NCI-H748 treated with DMSO at 0.1 percent for 48 hours (cell line): ENCODE measurements around the gene SAMD1.
"Not testable (repeated sequence)": the region's sequence is repeated elsewhere in the genome, so short reads cannot be mapped to it uniquely, and the experiment has no call there.

Experiments
- DNase-seq: peaks from one replicate; lab custom pipeline; 2025; lab: John Stamatoyannopoulos, UW

Gene SAMD1

DNA sequence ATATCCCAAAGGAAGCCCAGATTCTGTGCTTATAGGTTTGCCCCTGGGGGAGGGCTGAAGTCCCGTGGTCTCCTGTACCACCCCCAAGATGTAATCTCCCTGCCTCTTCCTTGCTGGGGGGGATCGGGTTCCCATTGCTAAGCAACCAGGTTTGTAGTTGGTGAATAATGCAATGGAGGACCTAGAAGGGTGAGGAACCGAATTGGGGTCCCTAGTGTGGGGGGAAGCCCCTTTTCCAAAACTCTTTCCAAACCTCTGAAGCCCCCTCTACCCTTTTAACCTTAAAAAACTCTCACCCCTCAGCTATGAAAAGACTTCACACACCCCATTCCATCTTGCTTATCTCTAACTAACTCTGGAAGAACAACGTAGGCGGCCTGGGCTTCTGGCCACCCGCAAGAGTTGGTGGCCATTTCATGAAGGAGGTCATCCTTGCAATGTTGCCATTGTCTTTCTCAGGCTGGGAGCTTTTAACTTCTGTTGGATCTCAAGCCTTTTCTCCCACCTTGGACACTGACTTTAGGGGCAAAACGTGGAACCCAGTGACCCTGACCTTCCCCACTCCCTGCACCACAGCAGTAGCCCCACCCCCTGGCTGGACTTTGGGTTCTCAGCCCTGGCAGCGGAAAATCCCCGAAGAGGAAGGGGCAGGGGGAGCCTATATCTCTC, 29.3 kb downstream of the SAMD1 start:
- DNase-seq, result no peak

DNA sequence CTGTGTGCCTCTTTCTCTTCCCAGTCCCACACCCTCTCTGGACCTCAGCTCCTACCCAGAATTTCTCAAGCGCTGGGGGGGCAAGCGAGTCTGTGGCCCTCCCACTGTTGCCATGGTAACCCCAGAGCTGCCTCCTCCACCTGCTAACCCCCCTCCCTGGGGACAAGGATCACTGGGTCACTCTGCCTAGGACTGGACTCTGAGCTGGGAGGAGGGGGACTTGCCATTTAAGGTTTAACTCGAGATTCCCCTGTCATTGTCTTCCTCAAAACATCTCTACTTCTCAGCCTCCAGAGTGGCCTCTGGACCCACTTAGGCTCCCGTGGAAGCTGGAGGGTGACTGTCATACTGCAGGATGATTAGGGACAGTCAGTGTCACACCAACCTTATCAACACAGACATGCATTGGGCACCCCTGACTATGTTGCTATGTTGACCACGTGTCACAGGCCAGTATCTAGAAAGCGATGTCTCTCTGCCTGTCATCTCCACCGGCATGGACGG, 30.8 kb downstream of the SAMD1 start:
- no peak for DNase-seq

DNA sequence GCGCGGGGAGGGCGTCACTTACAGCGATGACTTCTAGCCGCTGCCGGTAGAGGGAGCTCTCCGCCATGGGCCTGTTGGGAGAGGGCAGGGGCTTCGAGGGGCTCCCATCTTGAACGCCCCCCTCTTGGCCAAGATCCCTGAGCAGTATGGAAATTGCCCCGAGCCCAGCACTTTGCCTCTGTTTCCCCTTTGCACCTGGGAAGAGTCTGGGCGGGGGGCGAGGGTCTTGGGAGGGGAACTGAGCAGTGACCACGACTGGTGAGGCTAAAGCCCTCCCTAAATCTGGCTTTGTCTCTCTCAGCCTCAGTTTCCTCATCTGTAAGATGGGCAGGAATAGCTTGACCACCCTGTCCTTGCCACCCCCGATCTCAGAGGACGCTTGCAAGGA, 31.5 kb downstream of the SAMD1 start:
- DNase-seq, result no peak

DNA sequence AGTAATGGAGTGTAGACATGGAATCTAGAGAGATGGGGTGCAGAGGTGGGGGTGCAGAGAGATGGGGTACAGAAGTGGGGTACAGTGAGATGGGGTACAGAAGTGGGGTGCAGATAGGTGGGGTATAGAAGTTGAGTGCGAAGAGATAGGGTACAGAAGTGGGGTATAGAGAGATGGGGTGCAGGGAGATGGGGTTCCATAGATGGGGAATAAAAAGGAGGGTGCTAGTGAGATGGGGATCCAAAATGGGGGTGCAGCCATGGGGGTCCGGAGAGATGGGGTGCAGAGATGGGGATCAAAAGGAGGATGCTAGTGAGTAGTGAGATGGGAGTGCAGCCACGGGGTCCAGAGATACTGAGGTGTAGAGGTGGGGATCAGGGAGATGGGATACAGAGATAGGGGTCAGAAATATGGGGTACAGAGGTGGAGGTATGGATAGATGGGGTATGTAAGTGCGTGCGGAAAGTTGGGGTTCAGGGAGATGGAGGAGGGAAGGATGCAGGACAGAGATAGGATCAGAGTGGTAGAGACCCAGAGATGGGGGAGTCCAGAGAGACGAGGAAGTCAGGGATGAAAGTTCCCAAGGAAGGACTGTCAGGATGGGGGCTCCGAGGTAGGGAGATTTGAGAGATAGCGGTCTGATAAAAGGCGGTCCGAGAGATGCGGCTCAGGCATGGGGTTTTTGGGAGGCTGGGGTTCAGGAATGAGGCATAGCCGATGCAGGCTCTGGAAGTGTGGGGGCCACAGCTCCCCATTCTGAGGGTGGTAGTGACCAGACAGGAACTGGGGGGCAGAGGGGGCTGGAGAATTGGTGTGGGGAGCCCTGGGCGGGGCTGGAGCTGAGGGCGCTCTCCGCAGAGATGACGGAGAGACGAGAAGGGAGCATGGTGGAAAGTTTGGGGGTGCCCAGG, 32.1 kb downstream of the SAMD1 start:
- DNase-seq, result no peak

DNA sequence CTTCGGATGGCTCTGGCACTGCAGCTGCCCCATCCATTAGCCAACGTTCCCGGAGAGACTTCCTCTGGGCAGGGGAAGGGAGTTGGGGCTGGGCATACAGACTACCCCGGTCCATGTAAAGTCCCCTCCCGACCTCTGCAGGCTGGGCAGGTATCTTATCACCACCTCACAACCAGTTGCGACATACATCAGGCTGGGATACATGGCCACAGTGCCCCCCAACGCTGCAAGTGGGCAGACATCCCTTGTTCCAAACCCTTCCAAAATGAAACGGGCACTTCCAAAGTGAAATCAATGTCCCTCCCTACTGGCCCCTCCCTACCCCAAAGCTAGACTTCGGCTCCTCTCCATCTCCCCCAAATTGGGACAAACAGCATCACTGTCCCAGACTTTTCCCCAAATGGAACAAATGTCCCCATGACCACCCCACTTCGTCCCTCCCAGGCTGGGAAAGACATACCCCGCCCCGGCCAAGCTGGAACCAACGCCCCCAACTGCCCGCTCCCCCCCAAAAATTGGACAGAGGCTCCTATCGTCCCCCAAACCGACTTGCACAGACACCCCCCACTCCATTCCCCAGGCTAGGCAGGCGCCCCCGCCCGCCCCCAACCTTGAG, 33.7 kb downstream of the SAMD1 start:
- no peak for DNase-seq

DNA sequence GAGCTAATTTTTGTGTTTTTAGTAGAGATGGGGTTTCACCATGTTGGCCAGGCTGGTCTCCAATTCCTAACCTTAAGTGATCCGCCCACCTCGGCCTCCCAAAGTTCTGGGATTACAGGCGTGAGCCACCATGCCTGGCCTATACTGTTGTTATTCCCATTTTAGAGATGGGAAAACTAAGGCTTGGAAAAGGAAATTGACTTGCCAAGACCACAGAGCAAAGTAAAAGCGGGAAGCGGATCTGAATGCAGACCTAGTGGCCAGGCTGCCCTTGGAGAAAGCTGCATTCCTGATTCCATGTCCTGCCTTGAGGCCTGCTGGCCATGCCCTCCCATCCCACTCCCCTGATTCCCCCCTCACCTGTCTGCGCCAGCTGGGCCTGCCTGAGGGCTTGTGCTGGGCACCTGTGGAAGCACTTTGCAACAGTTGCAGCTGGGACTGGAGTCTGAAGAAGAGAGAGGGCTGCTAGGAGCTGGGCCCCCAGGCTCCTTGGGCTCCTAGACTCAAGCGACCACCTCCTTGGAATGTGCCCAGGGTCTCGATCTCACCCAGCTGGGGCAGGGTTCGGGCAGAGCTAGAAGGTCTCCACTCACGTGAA, 34.4 kb downstream of the SAMD1 start:
- no peak for DNase-seq

DNA sequence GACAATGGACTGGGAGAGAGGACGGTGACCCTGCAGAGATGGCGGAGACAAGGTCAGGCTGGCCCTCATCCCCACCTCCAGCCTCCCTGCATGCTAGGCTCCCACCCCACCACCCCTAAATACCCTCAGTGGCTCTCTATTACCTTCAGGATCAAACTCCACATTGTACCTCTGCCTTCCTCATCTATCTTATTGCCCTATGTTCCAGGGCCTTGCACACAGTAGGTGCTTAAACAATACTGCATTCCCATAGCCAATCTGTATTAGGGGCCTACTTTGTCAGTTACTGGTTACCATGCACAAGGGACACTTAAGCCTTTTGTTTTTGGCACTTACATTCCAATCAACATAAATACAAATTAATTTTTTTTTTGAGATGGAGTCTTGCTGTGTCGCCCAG, 35.2 kb downstream of the SAMD1 start:
- DNase-seq, result no peak

DNA sequence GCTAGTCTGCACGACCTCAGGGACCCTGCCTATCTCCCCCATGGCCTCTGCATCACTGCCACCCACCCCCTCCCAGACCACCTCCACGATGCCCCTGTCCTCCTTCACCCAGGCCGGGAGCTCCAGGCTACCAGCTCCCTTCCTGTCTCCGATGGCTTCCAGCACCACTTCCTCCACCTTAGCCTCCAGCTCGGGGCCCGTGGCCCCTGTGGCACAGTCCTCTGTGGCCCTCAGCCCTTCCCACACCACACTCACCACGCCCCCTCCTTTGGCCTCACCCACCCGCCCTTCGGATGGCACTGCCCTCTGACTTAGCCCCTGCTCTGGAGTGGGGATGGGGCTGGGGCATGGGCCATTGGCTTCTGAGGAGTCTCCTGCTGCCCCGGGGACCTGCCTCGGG, 35.8 kb downstream of the SAMD1 start:
- DNase-seq, result no peak

DNA sequence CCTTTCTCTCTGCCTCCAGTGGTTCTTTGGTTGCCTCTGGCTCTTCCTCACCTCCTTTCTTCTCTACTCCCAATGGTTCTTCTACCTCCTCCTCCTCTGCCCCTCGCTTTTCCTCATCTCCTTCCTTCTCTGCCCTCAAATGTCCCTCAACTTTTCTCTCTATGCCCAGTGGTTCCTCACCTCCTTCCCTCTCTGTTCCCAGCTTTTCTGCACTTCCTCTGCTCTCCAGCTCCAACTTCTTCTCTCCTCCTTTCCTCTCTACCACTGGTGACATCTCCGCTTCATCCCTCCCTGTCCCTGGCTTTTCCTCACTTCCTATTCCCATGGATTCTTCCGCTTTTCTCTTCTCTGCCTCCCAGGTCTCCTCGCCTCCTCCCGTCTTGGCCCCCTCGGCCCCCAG, 36.5 kb downstream of the SAMD1 start:
- DNase-seq, result no peak

DNA sequence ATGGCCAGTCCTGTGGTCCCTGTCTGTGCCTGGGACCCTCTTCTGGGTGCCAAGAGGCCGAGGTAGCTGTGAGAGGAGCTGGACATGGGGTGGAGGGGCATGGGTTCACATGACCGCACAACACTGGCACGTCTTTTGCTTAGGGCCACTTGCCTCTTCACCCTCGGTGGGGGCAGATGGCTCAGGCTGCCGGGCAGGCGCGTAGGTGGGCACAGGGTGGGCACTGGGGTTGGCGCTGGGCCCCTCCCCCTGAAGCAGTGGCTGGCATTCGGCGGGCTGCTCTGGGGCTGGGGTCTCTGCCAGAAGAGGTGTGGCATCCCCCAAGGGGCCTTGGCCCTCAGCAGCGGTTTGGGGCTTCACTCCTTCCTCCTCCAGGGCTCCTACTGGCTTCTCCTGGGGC, 37.1 kb downstream of the SAMD1 start:
- no peak for DNase-seq

DNA sequence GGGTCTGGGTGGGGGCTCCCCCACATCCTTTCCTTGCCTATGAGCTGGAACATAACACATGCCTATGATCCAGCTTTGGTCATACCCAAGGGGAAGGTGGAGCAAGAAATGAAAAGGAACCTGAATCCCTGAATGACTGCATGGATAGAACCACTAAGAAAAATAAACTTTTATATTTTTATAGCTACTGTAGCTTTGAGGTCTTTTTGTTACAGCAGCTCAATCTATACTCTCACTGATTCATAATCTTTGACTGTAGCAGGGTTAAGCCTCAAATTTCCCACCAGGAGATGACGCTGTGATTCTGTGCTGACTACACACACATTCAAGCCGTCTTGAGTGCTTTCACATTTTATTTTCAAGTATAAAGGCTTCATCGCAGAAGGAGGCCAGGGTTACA, 37.5 kb downstream of the SAMD1 start:
- no peak for DNase-seq

DNA sequence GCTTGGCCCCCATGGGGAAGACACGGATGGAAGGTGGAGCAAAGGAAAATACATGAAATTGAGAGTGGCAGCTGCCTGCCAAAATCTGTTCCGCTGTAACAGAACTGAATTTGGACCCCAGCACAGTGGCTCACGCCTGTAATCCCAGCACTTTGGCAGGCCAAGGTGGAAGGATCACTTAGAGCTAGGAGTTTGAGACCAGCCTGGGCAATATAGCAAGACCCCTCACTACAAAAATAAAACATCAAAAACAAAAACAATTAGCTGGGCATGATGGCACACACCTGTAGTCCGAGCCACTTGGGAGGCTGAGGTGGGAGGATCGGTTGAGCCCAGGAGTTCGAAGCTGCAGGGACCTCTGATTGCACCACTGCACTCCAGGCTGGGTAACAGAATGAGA, 38.1 kb downstream of the SAMD1 start:
- no peak for DNase-seq

DNA sequence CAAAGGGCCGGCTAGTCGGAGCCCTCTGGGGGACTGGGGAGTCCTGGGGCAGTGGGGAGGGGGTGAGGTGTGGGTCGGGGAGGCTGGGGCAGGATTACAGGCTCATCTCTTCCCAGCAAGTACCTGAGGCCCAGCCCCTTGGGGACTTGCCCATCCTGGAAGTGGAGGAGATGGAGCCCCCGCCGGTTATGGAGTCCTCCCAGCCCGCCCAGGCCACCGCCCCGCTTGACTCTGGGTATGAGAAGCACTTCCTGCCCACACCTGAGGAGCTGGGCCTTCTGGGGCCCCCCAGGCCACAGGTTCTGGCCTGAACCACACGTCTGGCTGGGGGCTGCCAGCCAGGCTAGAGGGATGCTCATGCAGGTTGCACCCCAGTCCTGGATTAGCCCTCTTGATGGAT, 38.6 kb downstream of the SAMD1 start:
- DNase-seq, result no peak

DNA sequence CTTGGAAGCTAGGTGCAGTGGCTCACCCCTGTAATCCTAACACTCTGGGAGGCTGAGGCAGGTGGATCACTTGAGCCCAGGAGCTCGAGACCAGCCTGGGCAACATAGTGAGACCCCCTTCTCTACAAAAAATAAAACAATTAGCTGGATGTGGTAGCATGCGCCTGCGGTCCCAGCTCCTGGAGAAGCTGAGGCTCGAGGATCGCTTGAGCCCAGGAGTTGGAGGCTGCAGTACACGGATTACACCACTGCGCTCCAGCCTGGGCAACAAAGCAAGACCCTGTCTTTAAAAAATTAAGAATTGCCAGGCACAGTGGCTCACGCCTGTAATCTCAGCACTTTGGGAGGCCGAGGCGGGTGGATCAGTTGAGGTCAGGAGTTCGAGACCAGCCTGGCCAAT, 39.6 kb downstream of the SAMD1 start:
- DNase-seq, result not testable (repeated sequence)

DNA sequence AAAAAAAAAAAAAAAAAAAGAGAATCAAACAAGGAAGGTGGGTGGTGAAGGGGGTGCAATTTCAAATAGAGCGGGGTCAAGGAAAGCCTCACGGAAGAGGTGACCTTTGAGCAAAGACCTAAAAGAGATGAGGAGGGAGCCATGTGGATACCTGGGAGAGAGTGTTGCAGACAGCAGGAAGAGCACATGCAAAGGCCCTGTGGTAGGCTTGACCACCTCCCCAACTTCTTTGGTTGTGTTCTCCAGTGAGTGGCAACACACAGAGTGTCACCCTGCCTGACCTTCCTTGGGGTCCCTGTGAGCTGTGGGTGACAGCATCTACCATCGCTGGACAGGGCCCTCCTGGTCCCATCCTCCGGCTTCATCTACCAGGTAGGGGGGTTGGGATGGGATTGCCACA, 40.0 kb downstream of the SAMD1 start:
- no peak for DNase-seq

DNA sequence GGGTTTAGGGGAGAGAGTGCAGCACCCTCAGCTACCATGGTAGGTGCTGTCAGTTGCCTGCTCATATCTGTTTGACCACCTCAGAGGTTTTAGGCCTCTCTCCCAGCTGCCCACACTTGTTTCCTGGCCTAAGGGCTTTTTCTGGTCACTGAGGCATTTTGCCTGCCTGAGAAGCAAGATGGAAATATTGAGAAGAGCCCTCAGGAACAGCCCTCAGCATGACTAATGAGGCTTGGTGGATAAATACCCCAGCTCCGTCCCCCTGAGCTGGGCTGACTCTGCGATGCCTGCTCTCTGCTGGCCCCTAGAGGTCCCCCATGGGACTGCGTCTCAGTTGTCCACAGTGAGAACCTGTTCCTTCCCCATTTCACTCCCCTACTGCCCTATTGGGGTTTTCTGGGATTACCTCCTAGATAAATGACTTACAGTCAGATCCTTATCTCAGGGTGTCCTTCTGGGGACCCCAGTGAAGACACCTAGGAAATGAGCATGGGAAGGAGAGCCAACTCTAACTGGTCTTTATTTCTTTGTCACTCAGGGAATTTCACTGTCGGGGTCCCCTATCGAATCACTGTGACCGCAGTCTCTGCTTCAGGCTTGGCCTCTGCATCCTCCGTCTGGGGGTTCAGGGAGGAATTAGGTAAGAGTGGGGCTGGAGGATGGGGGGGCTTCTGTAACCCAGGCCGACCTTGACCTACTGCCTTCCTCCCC, 42.0 kb downstream of the SAMD1 start:
- DNase-seq, result no peak

DNA sequence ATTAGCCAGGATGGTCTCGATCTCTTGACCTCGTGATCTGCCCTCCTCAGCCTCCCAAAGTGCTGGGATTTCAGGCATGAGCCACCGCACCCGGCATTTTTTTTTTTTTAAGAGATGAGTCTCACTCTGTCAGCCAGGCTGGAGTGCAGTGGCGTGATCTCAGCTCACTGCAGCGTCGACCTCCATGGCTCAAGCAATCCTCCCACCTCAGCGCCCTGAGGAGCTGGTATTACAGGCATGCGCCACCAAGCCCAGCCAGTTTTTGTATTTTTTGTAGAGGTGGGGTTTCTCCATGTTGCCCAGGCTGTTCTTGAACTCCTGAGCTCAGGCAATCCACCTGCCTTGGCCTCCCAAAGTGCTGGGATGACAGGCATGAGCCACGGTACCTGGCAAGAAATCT, 42.7 kb downstream of the SAMD1 start:
- DNase-seq, result not testable (repeated sequence)

DNA sequence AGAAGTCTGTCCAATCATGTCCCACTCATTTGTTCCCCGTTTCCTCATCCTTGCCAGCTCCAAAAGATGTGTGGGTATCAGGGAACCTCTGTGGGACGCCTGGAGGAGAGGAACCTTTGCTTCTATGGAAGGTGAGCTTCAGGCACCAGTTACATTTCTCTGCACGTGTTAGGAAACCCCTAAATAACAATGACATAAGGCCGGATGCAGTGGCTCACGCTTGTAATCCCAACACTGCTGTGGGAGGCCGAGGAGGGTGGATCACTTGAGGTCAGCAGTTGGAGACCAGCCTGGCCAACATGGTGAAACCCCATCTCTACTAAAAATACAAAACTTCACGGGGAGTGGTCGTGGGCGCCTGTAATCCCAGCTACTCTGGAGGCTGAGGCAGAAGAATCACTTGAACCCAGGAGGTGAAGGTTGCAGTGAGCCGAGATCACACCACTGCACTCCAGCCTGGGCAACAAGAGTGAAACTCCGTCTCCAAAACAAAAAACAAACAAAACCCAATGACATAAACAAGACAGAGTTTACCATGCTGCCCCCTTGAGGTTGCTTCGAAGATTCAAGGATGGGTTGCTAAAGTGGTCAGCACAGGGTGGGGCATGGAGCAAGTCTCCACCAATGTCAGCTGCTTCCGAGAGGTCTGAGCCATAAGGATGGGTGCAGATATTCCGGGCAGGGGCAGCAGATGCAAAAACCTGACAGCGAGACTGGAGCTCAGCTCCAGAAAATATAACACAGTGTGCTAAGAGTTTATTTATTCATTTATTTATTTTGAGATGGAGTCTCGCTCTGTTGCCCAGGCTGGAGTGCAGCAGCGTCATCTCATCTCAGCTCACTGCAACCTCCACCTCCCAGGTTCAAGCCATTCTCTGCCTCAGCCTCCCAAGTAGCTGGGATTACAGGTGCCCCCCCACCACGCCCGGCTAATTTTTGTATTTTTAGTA, 47.6 kb downstream of the SAMD1 start:
- not testable (repeated sequence) for DNase-seq

DNA sequence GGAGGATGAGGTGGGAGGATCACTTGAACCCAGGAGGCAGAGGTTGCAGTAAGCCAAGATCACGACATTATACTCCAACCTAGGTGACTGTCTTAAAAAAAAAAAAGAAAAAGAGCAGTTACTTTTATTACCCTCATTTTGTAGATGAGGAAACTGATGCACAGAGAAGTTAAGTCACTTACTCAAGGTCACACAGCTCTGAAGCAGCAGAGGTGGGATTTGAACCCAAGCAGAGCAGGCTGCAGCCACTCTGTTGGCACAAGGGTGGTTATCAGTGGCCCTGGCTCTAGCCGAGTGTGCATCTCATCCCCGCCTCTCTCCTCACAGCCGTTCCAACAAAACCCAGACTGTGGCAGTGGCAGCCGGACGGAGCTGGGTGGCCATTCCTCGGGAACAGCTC, 51.4 kb downstream of the SAMD1 start:
- DNase-seq, result no peak
